GM21528 (cell line): ENCODE data around the gene FLVCR2.
"Not testable (repeated sequence)": the region's sequence is repeated elsewhere in the genome, so short reads cannot be mapped to it uniquely, and the experiment has no call there.

Source experiments
- ATAC-seq: cut with Tn5 transposase; IDR thresholded peaks from one replicate; pipeline ENCODE4 v1.9.1; 2021; ENCODE audit warnings: mild to moderate bottlenecking, moderate library complexity; ENCODE audit not compliant: unreplicated experiment, low FRiP score

Gene FLVCR2

GRCh38 chr14:75591331-75591946 lies 13.0 kb downstream of the FLVCR2 start:
- ATAC-seq, result no peak

GRCh38 chr14:75591987-75592575 lies 13.7 kb downstream of the FLVCR2 start:
- no peak for ATAC-seq

- no peak for ATAC-seq
Observed at GRCh38 chr14:75595226-75595625, 16.8 kb downstream of the FLVCR2 start.

GRCh38 chr14:75597149-75597548 lies 18.7 kb downstream of the FLVCR2 start:
- no peak for ATAC-seq

GRCh38 chr14:75600100-75600499 lies 21.7 kb downstream of the FLVCR2 start:
- not testable (repeated sequence) for ATAC-seq

GRCh38 chr14:75601061-75601460 lies 22.6 kb downstream of the FLVCR2 start:
- ATAC-seq, result not testable (repeated sequence)

GRCh38 chr14:75602503-75602902 lies 24.1 kb downstream of the FLVCR2 start:
- no peak for ATAC-seq

- ATAC-seq, result no peak
Observed at GRCh38 chr14:75604979-75605851, 26.8 kb downstream of the FLVCR2 start.

GRCh38 chr14:75605916-75606315 lies 27.5 kb downstream of the FLVCR2 start:
- no peak for ATAC-seq

GRCh38 chr14:75607044-75607443 lies 28.6 kb downstream of the FLVCR2 start:
- ATAC-seq, result no peak

- no peak for ATAC-seq
Observed at GRCh38 chr14:75607842-75608640, 29.6 kb downstream of the FLVCR2 start.

GRCh38 chr14:75609116-75609515 lies 30.7 kb downstream of the FLVCR2 start:
- ATAC-seq, result no peak

GRCh38 chr14:75609606-75610475 lies 31.4 kb downstream of the FLVCR2 start:
- no peak for ATAC-seq

GRCh38 chr14:75610834-75611233 lies 32.4 kb downstream of the FLVCR2 start:
- ATAC-seq, result no peak

GRCh38 chr14:75612157-75612556 lies 33.7 kb downstream of the FLVCR2 start:
- ATAC-seq, result no peak

- no peak for ATAC-seq
Observed at GRCh38 chr14:75614179-75614578, 35.8 kb downstream of the FLVCR2 start.

GRCh38 chr14:75615200-75615599 lies 36.8 kb downstream of the FLVCR2 start:
- no peak for ATAC-seq

- no peak for ATAC-seq
Observed at GRCh38 chr14:75619548-75619947, 41.1 kb downstream of the FLVCR2 start.

- ATAC-seq, result no peak
Observed at GRCh38 chr14:75625034-75625433, 46.6 kb downstream of the FLVCR2 start.

GRCh38 chr14:75626396-75626795 lies 48.0 kb downstream of the FLVCR2 start:
- no peak for ATAC-seq
